ENCODE measurements around the gene SLC26A1.

DNA sequence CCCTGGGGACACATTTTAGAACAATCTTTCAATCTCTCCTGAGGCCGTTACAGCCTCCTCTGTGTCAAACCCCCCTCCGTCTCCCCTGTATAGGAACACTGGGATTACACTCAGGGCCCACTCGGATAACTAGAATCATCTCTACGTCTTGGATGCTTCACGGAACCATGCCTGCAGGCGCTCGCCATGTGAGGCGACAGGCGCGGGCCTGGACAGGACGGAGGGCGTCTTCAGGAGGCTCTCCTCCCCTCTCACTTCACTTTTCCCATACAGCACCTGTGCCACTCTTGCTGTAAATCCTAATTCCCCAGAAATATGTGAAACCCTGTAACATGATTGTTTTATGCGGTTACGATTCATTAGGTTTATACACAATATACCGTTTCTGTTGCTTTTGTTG is 10.4 kb downstream of the SLC26A1 start:
- TF ChIP-seq, protein P1, sequence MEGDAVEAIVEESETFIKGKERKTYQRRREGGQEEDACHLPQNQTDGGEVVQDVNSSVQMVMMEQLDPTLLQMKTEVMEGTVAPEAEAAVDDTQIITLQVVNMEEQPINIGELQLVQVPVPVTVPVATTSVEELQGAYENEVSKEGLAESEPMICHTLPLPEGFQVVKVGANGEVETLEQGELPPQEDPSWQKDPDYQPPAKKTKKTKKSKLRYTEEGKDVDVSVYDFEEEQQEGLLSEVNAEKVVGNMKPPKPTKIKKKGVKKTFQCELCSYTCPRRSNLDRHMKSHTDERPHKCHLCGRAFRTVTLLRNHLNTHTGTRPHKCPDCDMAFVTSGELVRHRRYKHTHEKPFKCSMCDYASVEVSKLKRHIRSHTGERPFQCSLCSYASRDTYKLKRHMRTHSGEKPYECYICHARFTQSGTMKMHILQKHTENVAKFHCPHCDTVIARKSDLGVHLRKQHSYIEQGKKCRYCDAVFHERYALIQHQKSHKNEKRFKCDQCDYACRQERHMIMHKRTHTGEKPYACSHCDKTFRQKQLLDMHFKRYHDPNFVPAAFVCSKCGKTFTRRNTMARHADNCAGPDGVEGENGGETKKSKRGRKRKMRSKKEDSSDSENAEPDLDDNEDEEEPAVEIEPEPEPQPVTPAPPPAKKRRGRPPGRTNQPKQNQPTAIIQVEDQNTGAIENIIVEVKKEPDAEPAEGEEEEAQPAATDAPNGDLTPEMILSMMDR (IDR thresholded peaks at IDR 0.05): no peak
- no peak for TF ChIP-seq POLR2A (IDR thresholded peaks at IDR 0.05)

Data from suprapubic skin (tissue), 3 donors.